Kidney (tissue), 14 donors: ENCODE data around the gene MKS1. TPM values are rescaled to one million over a fixed set of nuclear protein-coding genes. Genes with fewer than 3 reads are reported as not detected.

Source experiments
- DNase-seq, 5 donors: peaks; one replicate each; pipeline ENCODE4 v3.0.0-alpha.2; 2013 to 2020
- FAIRE-seq: peaks from 2 replicates; lab custom pipeline; 2012; peaks lifted over from hg19 to GRCh38; lab: Jason Lieb, UNC
- H3K27ac ChIP-seq, 2 donors: one replicate each; pipeline ENCODE4 v1.7.0; 2013; ENCODE audit warnings: low read depth in 2 of 2, low read length in 2 of 2, inconsistent platforms in 1 of 2
- H3K27me3 ChIP-seq: one replicate; pipeline ENCODE4 v1.7.1; 2013; ENCODE audit warnings: low read length, inconsistent platforms; ENCODE audit not compliant: control insufficient read depth, insufficient read depth
- H3K36me3 ChIP-seq, 3 donors: one replicate each; pipeline versions ENCODE4 v1.7.0 to v1.7.1; 2013; ENCODE audit warnings: low read length in 3 of 3, control low read depth in 1 of 3, inconsistent platforms in 1 of 3; ENCODE audit not compliant: insufficient read depth in 3 of 3, control insufficient read depth in 2 of 3
- H3K4me1 ChIP-seq, 3 donors: one replicate each; pipeline versions ENCODE4 v1.7.0 to v1.7.1; 2013; ENCODE audit warnings: low read length in 3 of 3, inconsistent platforms in 1 of 3, low read depth in 1 of 3; ENCODE audit not compliant: control insufficient read depth in 2 of 3, insufficient read depth in 2 of 3
- H3K4me3 ChIP-seq, 3 donors: one replicate each; pipeline versions ENCODE4 v1.7.0 to v1.8.1; 2013; ENCODE audit warnings: low read length in 3 of 3, control low read depth in 1 of 3, inconsistent platforms in 1 of 3
- H3K9ac ChIP-seq, 3 donors: one replicate each; pipeline versions ENCODE4 v1.7.0 to v1.7.1; 2013; ENCODE audit warnings: low read length in 3 of 3, control low read depth in 1 of 3, inconsistent platforms in 1 of 3
- H3K9me3 ChIP-seq, 3 donors: one replicate each; pipeline versions ENCODE4 v1.7.0 to v1.7.1; 2013; ENCODE audit warnings: low read length in 3 of 3, control low read depth in 1 of 3, inconsistent platforms in 1 of 3; ENCODE audit not compliant: control insufficient read depth in 2 of 3, insufficient read depth in 1 of 3
- CTCF ChIP-seq: IDR thresholded peaks from 3 replicates; pipeline ENCODE4 v1.5.1; 2012; ENCODE audit warnings: mild to moderate bottlenecking, moderate library complexity, borderline replicate concordance; ENCODE audit not compliant: insufficient read depth; ENCODE audit errors: extremely low read depth
- intact Hi-C: fragments of 100-400 bp; cut with DNase I; formaldehyde crosslinking; loops from one replicate; pipeline ENCODE4 v1.11.1; 2022
- polyA plus RNA-seq: library from polyadenylated mRNA; stranded (reverse); fragments of 350-450 nt; fragmentation: Illumina TruSeq; extraction: RNeasy Lipid Tissue Mini Kit (QIAGEN cat#74804); gene quantifications from one replicate; pipeline ENCODE4 v1.2.3, GENCODE V29; 2014; ENCODE audit warnings: low read depth, low replicate concordance; ENCODE audit not compliant: insufficient read depth
- total RNA-seq: library from RNA; stranded (reverse); fragmentation: NEBNext Ultra II Directional; extraction: Animal tissue kit (Norgen Biotek cat#: 25700); gene quantifications from one replicate; pipeline ENCODE4 v1.2.1, GENCODE V29; 2021
- donor health status: control.
- donor health status: control.
- donor health status: control.
- donor health status: control.
- donor health status: control.
- donor health status: DM: yes; HTN: yes; CAD: no.
- donor health status: Normal renal cell carcinoma (clear cell type).

MKS1 gene
- total and polyA plus RNA-seq, 2 donors from 2014 or later: 17.2 to 25.6 TPM

GRCh38 chr17:58231641-58232040, 12.6 kb upstream of the MKS1 start:
- TF ChIP-seq CTCF: no peak
- Histone ChIP-seq H3K9me3 (no peaks in the 10 kb centered on the region), H3K4me3 (no peak overlapping the region), H3K27me3 (no peaks in the 10 kb centered on the region), H3K36me3 (no peaks in the 10 kb centered on the region), H3K4me1 (peaks cover 0 to 2% (median 0%) of the 10 kb centered on the region in 3 donors), H3K9ac (no peak overlapping the region), H3K27ac (no peak overlapping the region)
- DNase-seq (no peak), FAIRE-seq (no peak)
- intact Hi-C loops: no loop called here

- TF ChIP-seq CTCF: no peak
Observed at GRCh38 chr17:58229881-58230280, 10.8 kb upstream of the MKS1 start.

GRCh38 chr17:58229384-58229783, 10.3 kb upstream of the MKS1 start:
- H3K9ac ChIP-seq: no peak overlapping the region
- H3K36me3 ChIP-seq: no peaks in the 10 kb centered on the region
- DNase-seq (no peak), FAIRE-seq (no peak)
- no peak overlapping the region for H3K4me3 ChIP-seq
- H3K9me3 ChIP-seq: no peaks in the 10 kb centered on the region
- TF ChIP-seq CTCF: no peak
- intact Hi-C loops: no loop called here
- H3K27me3 ChIP-seq: no peaks in the 10 kb centered on the region
- H3K4me1 ChIP-seq: peaks cover 0 to 2% (median 0%) of the 10 kb centered on the region in 3 donors
- H3K27ac ChIP-seq: no peak overlapping the region

More at GRCh38 chr17:58229881-58230280, 10.8 kb upstream of the MKS1 start:
- Histone ChIP-seq H3K9me3 (no peaks in the 10 kb centered on the region), H3K4me1 (peaks cover 0 to 2% (median 0%) of the 10 kb centered on the region in 3 donors), H3K27me3 (no peaks in the 10 kb centered on the region), H3K9ac (no peak overlapping the region), H3K4me3 (no peak overlapping the region), H3K27ac (no peak overlapping the region), H3K36me3 (no peaks in the 10 kb centered on the region)
- intact Hi-C loops: no loop called here
- FAIRE-seq: no peak
- DNase-seq: no peak

- FAIRE-seq (no peak), DNase-seq (no peak)
- TF ChIP-seq CTCF: no peak
- Histone ChIP-seq H3K27ac (no peak overlapping the region), H3K9me3 (no peaks in the 10 kb centered on the region), H3K9ac (no peak overlapping the region), H3K4me3 (no peak overlapping the region), H3K27me3 (no peaks in the 10 kb centered on the region), H3K36me3 (no peaks in the 10 kb centered on the region), H3K4me1 (peaks cover 0 to 2% (median 0%) of the 10 kb centered on the region in 3 donors)
- intact Hi-C loops: no loop called here
Observed at GRCh38 chr17:58228679-58229078, 9.6 kb upstream of the MKS1 start.
